HL-60 (cell line): Measurements from ENCODE around the gene PLA1A.

Experiments
- POLR2AphosphoS5 ChIP-seq: IDR thresholded peaks from 2 replicates; pipeline ENCODE4 v1.6.1; 2012; ENCODE audit warnings: low read depth
- TF ChIP-seq, protein P1 (sequence below): IDR thresholded peaks from one replicate; pipeline ENCODE4 v1.5.1; 2011; ENCODE audit warnings: low read length, control low read depth, inconsistent platforms; ENCODE audit not compliant: insufficient read depth
- TF ChIP-seq, protein P2 (sequence below): IDR thresholded peaks from 2 replicates; pipeline ENCODE4 v1.6.1; 2012; ENCODE audit warnings: low read depth; ENCODE audit not compliant: insufficient replicate concordance

DNA sequence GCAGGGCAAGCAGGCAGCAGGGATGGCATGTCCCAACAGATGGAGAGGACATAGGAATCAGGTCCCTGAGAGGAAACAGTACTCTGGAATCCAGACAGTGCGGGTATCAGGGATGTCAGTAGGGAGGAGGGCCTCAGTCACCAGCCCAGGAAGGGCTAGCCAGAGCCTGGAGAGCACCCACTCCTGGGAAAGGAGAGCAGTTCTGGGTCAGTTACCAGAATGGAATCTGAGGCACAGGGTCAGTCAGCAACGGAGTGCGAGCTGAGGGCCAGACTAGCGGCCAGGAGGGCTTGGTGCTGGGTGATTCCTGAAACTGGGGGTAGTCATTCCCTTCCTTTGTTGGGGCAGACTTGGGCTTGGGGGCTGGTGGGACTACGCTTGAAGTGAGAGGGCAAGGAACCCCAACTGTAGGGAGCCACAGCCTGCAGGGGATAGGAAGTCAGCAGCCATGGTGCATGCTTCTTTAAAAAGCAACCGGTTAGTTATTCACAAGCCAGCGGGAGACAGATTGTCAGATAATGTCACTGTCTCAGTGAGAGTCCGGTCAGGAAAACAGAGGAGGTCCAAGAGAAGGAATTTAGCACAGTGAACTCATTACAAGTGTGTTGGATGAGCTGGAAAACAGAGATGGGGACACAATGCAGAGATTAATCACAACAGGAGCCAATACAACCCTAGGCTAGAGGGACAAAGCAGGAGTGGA, 27.9 kb downstream of the PLA1A start:
- TF ChIP-seq, protein P1, sequence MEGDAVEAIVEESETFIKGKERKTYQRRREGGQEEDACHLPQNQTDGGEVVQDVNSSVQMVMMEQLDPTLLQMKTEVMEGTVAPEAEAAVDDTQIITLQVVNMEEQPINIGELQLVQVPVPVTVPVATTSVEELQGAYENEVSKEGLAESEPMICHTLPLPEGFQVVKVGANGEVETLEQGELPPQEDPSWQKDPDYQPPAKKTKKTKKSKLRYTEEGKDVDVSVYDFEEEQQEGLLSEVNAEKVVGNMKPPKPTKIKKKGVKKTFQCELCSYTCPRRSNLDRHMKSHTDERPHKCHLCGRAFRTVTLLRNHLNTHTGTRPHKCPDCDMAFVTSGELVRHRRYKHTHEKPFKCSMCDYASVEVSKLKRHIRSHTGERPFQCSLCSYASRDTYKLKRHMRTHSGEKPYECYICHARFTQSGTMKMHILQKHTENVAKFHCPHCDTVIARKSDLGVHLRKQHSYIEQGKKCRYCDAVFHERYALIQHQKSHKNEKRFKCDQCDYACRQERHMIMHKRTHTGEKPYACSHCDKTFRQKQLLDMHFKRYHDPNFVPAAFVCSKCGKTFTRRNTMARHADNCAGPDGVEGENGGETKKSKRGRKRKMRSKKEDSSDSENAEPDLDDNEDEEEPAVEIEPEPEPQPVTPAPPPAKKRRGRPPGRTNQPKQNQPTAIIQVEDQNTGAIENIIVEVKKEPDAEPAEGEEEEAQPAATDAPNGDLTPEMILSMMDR: no peak
- TF ChIP-seq, protein P2, sequence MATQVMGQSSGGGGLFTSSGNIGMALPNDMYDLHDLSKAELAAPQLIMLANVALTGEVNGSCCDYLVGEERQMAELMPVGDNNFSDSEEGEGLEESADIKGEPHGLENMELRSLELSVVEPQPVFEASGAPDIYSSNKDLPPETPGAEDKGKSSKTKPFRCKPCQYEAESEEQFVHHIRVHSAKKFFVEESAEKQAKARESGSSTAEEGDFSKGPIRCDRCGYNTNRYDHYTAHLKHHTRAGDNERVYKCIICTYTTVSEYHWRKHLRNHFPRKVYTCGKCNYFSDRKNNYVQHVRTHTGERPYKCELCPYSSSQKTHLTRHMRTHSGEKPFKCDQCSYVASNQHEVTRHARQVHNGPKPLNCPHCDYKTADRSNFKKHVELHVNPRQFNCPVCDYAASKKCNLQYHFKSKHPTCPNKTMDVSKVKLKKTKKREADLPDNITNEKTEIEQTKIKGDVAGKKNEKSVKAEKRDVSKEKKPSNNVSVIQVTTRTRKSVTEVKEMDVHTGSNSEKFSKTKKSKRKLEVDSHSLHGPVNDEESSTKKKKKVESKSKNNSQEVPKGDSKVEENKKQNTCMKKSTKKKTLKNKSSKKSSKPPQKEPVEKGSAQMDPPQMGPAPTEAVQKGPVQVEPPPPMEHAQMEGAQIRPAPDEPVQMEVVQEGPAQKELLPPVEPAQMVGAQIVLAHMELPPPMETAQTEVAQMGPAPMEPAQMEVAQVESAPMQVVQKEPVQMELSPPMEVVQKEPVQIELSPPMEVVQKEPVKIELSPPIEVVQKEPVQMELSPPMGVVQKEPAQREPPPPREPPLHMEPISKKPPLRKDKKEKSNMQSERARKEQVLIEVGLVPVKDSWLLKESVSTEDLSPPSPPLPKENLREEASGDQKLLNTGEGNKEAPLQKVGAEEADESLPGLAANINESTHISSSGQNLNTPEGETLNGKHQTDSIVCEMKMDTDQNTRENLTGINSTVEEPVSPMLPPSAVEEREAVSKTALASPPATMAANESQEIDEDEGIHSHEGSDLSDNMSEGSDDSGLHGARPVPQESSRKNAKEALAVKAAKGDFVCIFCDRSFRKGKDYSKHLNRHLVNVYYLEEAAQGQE: no peak
- no peak for TF ChIP-seq POLR2AphosphoS5
